Activated T-cell treated with anti-CD3 and anti-CD28 coated beads, Interleukin-2, amount 50 U/mL, for 48 hours (primary cell): ENCODE data around the gene PTPRK.

Source experiments
- DNase-seq, 2 experiments: peaks; one replicate each; pipeline ENCODE4 v3.0.0-alpha.2; 2020

Gene PTPRK

DNA sequence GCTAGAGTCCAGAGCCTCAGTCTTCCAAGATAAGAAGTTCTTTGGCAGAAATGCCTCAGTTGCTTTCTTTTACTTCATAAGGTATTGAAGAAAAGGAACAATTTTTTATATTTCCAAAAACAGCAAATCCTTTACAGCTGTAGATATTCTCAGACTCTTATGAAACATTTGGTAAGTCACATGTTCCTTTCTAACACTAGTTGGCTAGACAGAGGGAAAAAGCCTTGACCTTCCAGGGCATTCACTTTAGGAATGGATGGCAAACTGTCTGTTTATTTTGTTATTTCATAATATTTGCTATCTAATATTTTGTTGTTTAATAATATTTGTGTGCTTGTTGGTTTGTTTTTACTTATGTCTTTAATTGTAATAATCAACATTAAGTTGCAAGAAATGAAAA is 140.8 kb downstream of the PTPRK start:
- DNase-seq, result no peak

DNA sequence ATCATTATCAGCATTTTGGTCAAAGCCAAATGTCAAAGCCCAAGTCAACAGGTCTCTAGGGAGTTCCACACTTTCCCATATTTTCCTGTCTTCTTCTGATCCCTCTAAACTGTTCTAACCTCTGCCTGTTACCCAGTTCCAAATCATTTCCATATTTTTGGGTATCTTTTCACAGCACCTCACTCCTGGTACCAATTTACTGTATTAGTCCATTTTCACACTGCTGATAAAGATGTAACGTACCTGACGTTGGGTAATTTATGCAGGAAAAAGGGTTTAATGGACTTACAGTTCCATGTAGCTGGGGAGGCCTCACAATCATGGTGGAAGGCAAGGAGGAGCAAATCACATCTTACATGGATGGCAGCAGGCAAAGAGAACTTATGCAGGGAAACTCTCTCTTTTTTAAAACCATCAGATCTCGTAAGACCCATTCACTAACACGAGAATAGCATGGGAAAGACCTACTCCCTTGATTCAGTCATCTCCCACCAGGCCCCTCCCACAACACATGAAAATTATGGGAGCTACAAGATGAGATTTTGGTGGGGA is 143.4 kb downstream of the PTPRK start:
- DNase-seq, result no peak

DNA sequence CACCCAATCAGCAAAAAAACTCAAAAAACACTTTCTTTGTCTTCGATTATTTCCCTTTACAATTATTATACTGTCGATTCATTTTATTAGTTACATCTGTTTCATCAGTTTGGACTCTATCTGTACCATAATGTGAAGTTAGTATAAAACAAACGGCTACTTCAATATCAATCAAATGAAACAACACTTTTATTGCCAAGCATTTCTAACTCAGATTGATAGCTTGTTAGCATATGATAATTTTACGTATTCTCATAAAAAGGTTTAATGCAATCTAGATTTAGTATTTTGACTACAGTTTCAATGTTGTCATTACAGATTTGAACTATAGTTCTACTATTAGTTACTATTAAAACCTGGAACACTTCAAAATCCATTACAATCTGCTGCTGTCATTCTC is 149.3 kb downstream of the PTPRK start:
- no peak for DNase-seq

DNA sequence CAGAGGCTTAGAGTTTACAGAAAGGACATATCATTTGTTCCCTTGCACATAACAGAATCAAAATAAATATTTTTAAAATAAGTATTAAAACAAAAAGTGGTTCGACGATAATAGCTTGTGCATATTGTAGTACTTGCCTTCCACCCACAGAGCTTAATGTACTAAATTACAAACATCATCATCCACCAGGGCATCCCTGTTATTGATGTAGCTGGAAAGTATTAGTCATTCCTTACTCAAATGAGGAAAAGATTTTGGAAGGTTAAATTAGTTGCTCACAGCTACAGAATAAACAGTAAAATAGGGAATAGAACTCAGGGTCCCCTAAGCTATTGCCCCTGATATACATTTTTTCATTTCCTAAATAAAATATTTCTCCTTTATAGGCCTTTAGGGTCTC is 150.3 kb downstream of the PTPRK start:
- no peak for DNase-seq

DNA sequence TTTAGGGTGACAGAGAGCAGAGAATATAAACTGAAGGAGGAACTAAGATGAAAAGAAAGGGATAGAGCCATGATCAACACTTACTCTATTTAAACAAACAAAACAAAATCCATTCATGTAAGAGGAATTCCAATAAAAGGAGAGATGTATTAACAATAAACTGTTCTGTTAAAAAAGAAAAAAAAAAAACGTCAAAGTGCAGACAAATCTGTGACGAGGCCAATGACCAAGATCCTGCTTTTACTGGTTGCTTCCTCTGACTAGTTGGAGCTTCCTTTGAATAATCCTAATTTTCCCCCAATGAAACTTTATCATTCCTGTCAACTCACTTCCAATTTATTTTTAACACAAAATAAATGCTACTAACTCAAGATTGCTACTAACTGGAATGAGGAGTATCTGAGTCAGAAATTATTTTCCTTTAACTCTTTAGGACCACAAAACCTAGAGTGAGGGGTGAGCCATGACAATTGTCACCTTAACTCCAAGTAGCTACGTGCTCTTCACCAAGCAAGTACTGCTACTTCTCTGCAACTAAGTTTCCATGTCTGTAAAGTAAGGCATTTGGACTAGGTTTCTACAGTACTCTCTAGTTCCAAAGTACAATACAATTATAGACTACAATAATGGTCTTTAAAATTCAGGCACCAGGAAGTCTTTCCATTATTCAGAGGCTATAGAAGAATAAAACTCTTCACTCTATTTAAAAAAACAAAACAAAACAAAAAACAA is 152.0 kb downstream of the PTPRK start:
- no peak for DNase-seq

DNA sequence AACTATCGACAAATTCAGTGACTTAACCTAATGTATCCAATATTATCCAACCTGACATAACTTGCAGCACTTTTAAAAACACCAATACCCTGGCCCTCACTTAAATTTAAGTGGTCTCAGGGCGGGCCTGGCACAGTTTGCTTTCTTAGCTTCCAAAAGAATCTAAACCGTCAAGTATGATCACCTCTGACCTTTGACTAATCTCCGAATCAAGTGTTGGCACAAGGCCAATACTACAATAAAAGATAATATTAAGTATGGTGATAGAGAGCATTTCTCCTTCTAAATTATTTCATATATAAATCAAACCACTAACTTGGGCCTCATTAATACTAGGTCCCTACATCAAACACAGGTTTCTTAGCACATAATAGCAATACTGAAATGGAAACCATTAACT is 153.0 kb downstream of the PTPRK start:
- DNase-seq, result no peak

DNA sequence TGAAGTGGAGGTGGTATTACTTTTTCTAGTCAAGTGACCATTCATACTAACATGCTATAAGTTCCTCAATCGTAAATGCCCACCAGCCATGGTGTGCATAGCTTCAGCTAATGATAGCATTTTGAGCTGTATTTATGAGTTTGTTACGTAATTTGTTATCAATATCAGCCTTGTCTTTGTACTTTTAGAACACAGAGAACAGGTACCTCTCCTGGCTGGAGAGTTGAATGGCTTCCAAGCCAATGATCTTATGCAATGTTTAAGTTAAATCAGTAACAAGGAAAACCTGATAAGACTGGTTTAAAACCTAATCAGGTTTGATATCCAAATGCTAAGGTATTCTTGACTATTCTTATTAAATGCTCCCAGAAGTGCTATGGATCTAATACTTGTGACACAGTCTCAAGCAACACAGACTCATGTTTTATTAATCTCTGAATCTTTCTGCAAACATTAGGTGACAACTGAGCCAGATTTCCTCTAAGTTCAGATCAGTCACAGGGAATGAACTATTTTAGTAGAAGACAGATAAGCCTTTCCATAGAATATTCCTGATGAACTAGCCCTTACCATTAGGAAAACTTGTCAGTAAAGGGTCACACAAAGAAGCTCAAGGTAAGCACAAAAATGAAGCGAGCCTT is 154.8 kb downstream of the PTPRK start:
- DNase-seq, result no peak

DNA sequence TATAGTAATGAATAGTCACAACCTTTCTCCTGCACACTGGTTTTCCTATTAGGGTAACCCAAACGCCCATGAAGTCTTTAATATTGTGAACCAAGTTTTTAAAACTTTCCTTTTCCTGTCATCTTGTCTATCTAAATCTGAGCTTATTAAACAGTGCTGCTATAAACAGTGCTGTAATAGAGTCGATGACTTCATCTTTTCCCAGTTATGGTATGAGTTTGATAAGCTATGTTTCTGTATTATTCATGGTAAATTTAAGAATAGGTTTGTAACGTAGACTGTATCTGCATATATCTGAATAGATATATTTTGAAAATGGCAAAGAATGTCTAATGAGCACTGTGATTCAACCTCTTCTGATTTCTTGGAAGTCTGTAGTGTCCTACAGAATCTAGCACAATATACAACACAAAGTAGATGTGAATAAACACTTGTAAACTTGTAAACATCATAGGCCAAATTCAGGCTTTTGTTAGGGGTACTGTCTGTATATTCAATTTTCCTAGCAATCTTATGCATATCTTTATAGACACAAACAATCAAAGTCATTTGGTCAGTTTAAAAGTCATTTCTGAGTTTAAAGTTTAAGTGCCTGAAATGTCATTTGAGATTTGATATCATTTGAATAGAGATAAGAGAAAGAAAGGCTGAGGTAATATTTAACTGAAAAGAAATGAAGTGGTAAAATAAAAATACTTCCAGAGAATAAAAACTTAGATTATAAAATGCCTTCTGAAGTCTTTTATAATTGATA is 155.5 kb downstream of the PTPRK start:
- no peak for DNase-seq

DNA sequence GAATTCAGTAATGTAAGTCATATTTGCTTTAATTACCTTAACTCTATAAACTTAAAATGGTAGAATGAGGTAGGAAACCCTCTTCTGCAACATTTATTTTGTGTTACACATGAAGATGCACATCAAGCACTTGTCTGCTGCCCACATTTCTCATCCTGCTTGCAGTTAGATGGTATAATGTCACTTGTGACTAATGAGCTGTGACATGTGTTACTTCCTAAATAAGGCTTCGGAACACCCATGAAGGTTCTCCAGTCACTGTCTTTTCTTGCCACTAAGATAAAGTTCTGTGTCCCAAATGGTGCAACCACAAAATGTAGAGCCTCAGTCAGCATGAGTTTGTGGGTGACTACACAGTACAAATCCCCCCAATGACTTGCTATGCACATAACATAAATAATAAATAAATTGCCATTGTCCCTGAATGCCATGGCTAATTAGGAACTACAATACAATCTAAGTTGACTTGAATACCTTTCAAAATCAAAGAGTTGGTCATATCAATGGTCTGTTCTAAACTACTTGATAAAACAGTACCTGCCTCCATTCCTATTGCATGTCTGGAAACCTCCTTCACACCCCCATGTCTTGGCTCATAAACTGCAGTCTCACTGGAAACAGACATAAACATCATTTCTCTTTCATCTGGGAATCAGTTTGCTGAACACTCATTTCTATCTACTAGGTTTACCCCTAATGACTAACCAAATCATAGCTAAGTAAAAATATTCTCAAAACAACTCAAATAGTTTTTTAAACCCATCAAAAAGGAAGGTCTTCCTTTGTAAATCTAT is 157.2 kb downstream of the PTPRK start:
- DNase-seq, result no peak

DNA sequence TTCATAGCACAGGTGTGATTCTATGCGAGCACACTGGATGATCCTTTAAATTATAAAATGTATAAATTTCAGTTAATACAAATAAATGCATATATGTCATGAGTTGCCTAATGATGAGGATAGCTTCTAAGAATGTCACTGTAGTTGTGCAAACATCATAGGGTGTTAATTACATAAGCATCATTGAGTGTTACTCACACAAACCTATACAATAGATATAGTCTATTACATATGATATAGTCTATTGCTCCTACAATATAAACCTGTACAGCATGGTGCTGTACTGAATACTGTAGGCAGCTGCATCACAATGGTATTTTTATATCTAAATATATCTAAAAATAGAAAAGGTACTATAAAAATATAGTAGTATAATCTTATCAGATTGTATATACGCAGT is 159.0 kb downstream of the PTPRK start:
- DNase-seq, result no peak

DNA sequence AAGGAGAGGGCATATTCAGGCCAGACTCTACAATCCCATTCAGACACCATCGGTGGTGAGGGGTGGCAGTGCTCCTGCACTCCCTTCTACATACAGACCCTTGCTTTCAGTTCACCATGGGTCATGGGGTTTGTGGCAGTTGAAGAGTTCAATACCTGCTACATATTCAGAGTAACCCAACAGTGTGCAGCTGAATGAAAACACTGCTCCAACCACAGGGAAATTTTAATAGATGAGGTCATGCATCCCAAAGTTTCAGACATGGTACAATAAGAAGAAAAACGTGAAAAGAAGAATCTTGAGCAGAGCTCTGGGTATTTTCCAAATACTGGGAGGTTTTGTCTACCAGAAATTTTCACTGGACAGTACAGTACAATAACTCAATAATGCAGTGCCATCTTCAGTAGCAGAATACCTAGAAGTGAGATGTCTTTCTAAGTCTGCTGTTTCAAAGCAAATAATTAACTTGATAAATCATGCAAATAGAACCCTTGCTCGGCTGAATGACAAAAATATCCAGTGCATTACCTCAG is 162.1 kb downstream of the PTPRK start:
- DNase-seq, result no peak

DNA sequence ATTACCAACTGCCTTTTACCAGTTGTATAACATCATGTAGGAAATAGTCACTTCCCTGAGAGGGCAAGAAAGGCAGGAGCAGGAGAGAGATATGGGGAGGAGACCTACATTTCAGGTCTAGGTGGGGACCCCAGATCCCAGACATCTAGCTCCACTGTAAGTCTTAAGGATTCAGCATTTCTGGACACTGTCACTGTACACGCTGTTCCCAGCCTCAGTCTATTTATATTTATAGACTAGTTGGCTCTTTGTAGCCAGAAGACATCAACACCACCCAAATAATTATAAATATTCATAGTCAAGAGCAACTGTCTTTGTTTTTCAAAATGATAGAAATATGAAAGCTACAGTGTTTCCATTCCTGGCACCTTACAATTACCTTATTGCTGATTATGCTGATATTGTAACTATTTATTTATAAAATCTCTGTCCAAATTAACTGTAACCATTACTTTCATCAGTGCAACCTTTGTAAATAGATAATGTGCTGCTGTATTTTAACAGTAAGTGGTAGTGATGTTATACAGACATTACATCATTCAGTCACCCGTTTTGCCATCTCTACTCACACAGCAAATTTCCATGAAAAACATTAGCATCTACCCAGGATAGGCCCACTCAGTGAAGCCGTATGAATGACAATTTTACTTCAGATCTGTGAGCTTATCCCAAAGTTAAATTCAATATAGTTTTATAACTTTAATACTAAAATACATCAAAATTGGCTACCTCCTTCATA is 162.8 kb downstream of the PTPRK start:
- DNase-seq, result no peak

DNA sequence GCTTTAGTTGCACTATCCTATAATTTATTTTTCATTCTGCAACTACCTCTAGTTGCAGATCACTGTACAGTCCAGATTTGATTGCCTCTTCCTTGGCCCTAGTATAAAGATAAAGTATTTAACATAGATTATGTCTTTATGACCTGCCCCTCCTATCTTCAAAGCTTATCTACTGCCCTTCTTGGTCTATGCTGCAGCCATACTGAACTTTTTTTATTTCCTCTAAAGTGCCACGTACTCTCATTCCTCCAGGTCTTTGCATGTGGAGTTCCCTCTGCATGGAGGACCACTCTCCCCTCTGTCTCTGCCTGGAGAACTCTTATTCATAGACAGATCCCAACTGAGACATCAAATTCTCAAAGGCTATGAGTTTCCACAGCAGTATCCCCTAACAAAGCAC is 168.0 kb downstream of the PTPRK start:
- no peak for DNase-seq

DNA sequence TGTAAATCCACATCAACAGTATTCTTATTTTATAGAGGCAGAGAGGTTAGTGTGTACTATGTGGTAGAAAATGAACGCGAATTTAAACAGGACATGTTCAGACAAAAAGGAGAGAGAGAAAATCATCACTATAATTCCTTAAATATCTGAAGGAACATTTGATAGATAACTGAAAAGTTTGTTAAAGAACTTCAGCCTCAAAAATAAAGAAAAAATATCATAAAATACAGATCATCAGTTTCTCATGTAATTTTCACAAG is 169.2 kb downstream of the PTPRK start:
- no peak for DNase-seq

DNA sequence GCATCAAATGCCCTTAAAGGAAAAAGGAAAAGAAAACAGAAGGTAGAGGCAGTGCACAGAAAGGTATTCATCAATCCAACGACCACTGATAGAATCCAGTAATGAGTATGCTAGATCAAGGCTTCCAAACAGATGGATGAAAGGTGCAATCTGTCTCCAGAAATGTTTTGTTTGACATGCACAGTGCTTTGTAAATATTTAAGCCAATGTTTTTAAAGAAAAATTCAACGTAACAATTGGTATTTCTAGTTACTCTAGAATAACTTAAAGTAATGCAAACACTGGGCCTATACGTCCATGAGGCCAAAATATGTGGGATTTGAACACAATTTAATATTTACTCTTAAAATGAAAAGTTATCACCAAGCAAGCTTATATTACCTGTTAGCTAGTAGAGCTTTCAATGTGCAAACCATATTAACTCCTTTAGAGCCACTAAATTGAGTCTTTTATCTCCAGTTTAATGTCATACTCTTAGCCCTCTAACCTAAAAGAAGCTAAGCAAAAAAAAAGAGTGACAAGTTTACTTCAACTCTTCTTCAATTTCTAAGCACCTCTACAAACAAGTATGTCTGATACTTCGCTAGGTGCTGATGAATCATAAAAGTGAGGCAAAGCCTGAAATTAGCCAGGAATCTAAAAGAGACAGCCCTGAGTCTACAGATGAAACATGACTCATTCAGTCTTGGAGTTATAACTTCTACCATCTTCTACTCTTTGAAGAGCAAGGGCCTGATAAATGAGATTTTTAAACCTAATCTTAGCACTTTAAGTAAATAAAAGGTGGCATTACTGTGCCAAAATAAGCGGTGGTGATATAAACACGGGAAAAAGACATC is 169.8 kb downstream of the PTPRK start:
- DNase-seq, result no peak

DNA sequence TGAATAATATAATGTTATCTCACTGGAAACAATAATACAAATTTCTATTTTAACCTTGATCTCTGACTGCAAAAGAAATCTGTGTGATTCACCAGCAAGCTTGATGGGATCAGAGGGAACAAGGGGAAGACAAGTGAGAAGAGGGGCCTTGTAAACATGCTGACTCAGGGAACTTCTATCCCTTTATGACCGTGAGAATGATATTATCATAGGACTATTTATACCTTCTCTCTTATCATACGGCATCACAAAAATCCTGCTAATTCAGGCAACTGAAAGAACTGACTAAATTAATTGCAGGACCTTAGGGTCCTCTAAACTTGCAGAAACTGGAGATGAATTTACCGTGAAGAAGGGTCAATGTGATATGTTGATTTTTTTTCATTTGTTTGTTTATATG is 173.3 kb downstream of the PTPRK start:
- DNase-seq, result no peak

DNA sequence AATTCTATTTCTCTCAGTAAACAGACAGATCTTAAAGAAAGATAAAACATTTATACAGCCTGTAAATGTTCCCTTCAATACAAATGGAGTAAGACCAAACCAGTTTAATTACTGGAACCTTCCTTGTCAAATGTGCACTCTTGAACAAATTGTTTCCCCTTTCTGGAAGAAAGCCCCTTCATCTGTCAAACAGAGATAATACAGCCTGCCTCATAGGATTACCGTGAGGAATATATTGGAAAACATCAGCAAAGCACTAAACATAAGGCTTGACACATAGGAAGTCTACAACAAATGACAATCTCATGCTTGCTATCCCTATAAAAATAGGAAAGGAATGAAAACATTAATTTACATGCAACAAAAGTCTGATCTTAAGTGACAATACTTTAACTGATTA is 173.8 kb downstream of the PTPRK start:
- no peak for DNase-seq

DNA sequence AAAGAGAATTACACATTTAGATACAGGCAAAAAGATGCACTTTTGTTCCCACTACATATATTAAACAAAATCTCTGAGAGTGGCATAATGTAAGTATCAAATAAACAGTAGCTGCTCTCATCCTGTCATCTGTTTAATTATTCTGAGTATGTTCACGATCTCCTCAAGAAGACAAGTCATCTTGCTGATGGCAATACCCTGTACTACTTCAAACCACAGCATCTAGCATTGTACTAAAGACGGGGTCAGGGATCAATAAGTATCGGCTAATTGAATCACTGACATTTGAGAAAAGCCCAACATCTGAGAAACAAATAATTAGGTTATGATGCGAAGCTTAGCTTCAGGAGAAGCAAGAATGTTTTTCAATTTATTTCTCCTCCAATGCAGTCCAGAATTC is 175.1 kb downstream of the PTPRK start:
- no peak for DNase-seq

DNA sequence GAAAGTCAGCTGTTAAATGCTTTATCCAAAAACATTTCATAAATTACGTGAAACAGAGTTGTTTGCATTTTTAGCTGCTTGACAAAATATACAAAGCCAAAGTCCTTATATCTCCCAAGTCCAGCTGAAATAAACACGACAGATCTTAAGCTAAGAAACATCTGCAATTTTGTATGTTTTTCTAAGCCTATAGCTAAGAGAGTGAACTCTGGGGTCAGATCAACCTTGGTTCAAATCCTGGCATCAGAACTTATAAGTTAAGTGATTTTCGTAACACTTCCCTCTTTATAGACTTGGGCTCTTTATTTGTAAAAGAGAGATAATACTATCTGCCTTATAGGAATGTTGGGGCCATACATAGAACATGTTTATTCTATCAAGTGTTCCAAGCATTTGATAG is 176.7 kb downstream of the PTPRK start:
- DNase-seq, result no peak

DNA sequence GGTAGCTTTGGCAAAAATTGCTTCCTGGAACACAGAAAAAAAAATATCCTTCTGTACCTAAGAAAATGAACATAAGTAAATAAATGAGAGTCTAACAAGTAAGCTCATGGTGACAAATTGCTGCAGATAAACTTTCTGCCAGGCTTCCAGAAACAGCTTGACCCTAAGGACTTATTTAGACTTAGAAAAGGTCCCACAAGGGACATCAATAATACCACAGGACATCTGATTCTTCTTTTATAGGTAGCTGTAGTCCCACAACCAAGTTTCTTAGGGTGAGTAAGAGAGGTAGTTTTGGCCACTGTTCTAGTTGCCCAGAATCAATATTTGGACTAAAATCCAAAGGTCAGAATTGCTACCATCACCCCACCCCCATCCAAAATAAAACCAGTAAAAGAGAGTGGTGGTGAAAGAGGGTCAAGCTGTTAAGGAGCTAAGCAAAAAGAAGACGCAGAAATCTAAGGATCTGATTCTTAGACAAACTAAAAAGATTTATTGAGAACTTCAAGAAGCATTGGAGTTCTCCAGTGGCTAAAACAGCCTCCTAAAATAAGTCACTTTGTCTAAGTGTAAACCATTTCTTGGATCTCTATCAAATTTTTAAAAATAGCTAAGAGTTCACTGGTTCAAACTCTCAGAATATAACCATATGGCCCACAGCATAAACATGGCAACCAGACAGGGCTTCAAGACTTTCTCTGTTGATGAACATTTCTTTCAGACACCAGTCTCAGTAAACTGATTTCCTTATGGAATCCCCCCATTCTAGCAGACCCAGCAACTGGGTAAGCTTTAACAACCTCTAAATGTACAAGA is 180.6 kb downstream of the PTPRK start:
- DNase-seq, result no peak

DNA sequence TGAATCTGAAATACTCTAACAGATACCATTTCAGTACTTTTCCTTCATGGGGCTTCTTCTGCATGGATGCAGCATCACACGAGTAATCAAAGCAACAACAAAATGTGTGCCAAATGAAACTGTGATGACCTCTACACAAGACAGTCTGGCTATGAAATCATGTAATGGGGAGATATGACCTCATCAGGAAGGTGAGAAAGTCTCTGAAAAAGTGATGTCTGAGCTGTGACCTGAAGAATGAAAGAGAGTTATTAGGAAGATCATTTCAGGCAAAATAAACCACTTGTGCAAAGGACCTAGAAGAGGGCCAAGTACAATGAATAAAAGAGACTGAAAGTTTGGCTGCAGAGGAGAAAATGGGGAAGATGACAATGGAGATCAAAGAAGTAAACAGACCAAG is 182.8 kb downstream of the PTPRK start:
- DNase-seq, result no peak
